Gastrocnemius medialis (tissue), 4 donors: ENCODE data around the gene PFKM. TPM values are rescaled to one million over a fixed set of nuclear protein-coding genes. Genes with fewer than 3 reads are reported as not detected.
"Not testable (repeated sequence)": the region's sequence is repeated elsewhere in the genome, so short reads cannot be mapped to it uniquely, and the experiment has no call there.

Experiments
- ATAC-seq, 2 donors: fragments of 150-250 bp; one replicate each; pipeline ENCODE4 v1.9.1; 2016
- DNase-seq, 2 donors: peaks; one replicate each; pipeline ENCODE4 v3.0.0-alpha.2; 2019
- H3K27ac ChIP-seq, 4 donors: fragments of 200-600 bp; sonication (generic); 1 replicate in 1 of 4; 2 replicates in 3 of 4; pipeline ENCODE4 v1.5.1; 2016 to 2018; ENCODE audit warnings: mild to moderate bottlenecking in 2 of 4, moderate library complexity in 1 of 4
- H3K27me3 ChIP-seq, 3 donors: fragments of 200-600 bp; sonication (generic) in 2 of 3; 1 replicate in 1 of 3; 2 replicates in 2 of 3; pipeline versions ENCODE4 v1.5.1 to v1.6.0; 2016 to 2019; ENCODE audit warnings: mild to moderate bottlenecking in 1 of 3, moderate library complexity in 1 of 3
- H3K36me3 ChIP-seq, 2 donors: fragments of 200-600 bp; sonication (generic) in 1 of 2; one replicate each; pipeline ENCODE4 v1.5.1; 2017 to 2018
- H3K4me1 ChIP-seq, 2 donors: fragments of 200-600 bp; sonication (generic) in 1 of 2; one replicate each; pipeline ENCODE4 v1.5.1; 2016 to 2017; ENCODE audit warnings: mild to moderate bottlenecking in 2 of 2
- H3K4me3 ChIP-seq, 4 donors: fragments of 200-600 bp; sonication (generic) in 3 of 4; 1 replicate in 1 of 4; 2 replicates in 3 of 4; pipeline ENCODE4 v1.5.1; 2016 to 2019; ENCODE audit warnings: mild to moderate bottlenecking in 2 of 4
- H3K9me3 ChIP-seq, 3 donors: fragments of 200-600 bp; sonication (generic) in 2 of 3; 1 replicate in 1 of 3; 2 replicates in 2 of 3; pipeline ENCODE4 v1.5.1; 2016 to 2019
- CTCF ChIP-seq, 5 experiments: fragments of 450-650 bp in 3 of 5; fragments of 200-600 bp in 2 of 5; sonication (generic) in 2 of 5; IDR thresholded peaks in 4 of 5; conservative IDR thresholded peaks in 1 of 5; 1 replicate in 4 of 5; 2 replicates in 1 of 5; pipeline ENCODE4 v1.5.1; 2016 to 2019; ENCODE audit warnings: antibody characterized with exemption in 5 of 5, mild to moderate bottlenecking in 3 of 5, moderate library complexity in 3 of 5
- POLR2A ChIP-seq, 2 donors: fragments of 450-650 bp; IDR thresholded peaks; one replicate each; pipeline ENCODE4 v1.6.1; 2017; ENCODE audit warnings: antibody characterized with exemption in 2 of 2, mild to moderate bottlenecking in 2 of 2, moderate library complexity in 2 of 2
- in situ Hi-C, 4 donors: fragments of 200-750 bp; cut with MboI; loops; one replicate each; pipeline versions ENCODE4 v1.15.0 to v1.8.0; 2017; ENCODE audit warnings: low sequenced_read_pairs in 4 of 4
- intact Hi-C: fragments of 100-400 bp; cut with DNase I; formaldehyde crosslinking; loops from one replicate; pipeline ENCODE4 v1.15.1; 2023; ENCODE audit warnings: low total_unique reads
- total RNA-seq, 4 donors: library from RNA; depleted of rRNA; stranded (reverse); fragments of >200 nt; gene quantifications; one replicate each; pipeline versions ENCODE4 v1.1.0 to v1.2.3, GENCODE V29; 2016

PFKM gene
- total RNA-seq, 4 donors from 2014 or later, result 341 to 1,022 (median 763) TPM

GRCh38 chr12:48123169-48123568 lies 4.0 kb downstream of the PFKM start:
- Histone ChIP-seq H3K9me3 (no peaks in the 10 kb centered on the region), H3K4me1 (peaks cover 27 to 36% of the 10 kb centered on the region in 2 donors), H3K4me3 (peak overlapping the region; percentile 57 to 89 (median 86)), H3K36me3 (peaks cover 0 to 28% of the 10 kb centered on the region in 2 donors), H3K27ac (peak overlapping the region; percentile 84 to 98 (median 93)), H3K27me3 (no peaks in the 10 kb centered on the region)
- no peak for ATAC-seq
- DNase-seq, result no peak
- in situ Hi-C loops (no loop called here), intact Hi-C loops (loop anchor here (10.0 kb wide), 1 partner anchor 1858 kb away; the partner anchor contains the start of gene SLC38A1)
- TF ChIP-seq CTCF (IDR thresholded peaks at IDR 0.05 in 4 of 5, conservative IDR thresholded peaks at IDR 0.05 in 1 of 5) (no peak), POLR2A (IDR thresholded peaks at IDR 0.05) (no peak)

GRCh38 chr12:48125542-48125941 lies 6.4 kb downstream of the PFKM start:
- intact Hi-C loops, result loop anchor here (10.0 kb wide), 1 partner anchor 1861 kb away; the partner anchor contains the start of gene SLC38A1
- H3K27me3 ChIP-seq, H3K9me3 ChIP-seq, in situ Hi-C loops: not testable (repeated sequence)
- DNase-seq (peak; percentile 52 to 89), ATAC-seq (peak; percentile 47 to 50)
- Histone ChIP-seq H3K4me3 (peak overlapping the region in 3 of 4 donors; percentile 85 to 89 (median 88)), H3K4me1 (peaks cover 38 to 53% of the 10 kb centered on the region in 2 donors), H3K36me3 (peaks cover 0 to 49% of the 10 kb centered on the region in 2 donors), H3K27ac (peak overlapping the region; percentile 84 to 98 (median 93))

GRCh38 chr12:48125985-48126384 lies 6.8 kb downstream of the PFKM start:
- Histone ChIP-seq H3K36me3 (peaks cover 0 to 54% of the 10 kb centered on the region in 2 donors), H3K9me3 (no peaks in the 10 kb centered on the region), H3K27ac (peak overlapping the region; percentile 84 to 98 (median 93)), H3K4me1 (peaks cover 43 to 57% of the 10 kb centered on the region in 2 donors), H3K27me3 (no peaks in the 10 kb centered on the region), H3K4me3 (peak overlapping the region; percentile 38 to 54 (median 48))
- ATAC-seq, result peak; percentile 84 to 86
- peak; percentile 55 to 70 for TF ChIP-seq POLR2A (IDR thresholded peaks at IDR 0.05)
- TF ChIP-seq CTCF (IDR thresholded peaks at IDR 0.05 in 4 of 5, conservative IDR thresholded peaks at IDR 0.05 in 1 of 5), result no peak
- in situ Hi-C loops (no loop called here), intact Hi-C loops (loop anchor here (1.0 to 10.0 kb wide), 2 partner anchors 25 to 1861 kb away; partner anchors contain the start of gene SLC38A1)
- peak; percentile 85 to 94 for DNase-seq

- intact Hi-C loops (loop anchor here (1.0 to 10.0 kb wide), 2 partner anchors 24 to 1862 kb away; partner anchors contain the start of gene SLC38A1), in situ Hi-C loops (no loop called here)
- TF ChIP-seq CTCF (IDR thresholded peaks at IDR 0.05 in 4 of 5, conservative IDR thresholded peaks at IDR 0.05 in 1 of 5) (no peak), POLR2A (IDR thresholded peaks at IDR 0.05) (peak in 1 of 2 donors; percentile 51)
- peaks cover 0 to 65% of the 10 kb centered on the region in 2 donors for H3K36me3 ChIP-seq
- H3K27ac ChIP-seq, result peak overlapping the region; percentile 84 to 98 (median 93)
- H3K9me3 ChIP-seq, result no peaks in the 10 kb centered on the region
- DNase-seq, result peak in 1 of 2 donors; percentile 51
- H3K27me3 ChIP-seq, result no peaks in the 10 kb centered on the region
- H3K4me1 ChIP-seq, result peaks cover 54 to 55% of the 10 kb centered on the region in 2 donors
- ATAC-seq, result peak in 1 of 2 donors; percentile 14
- H3K4me3 ChIP-seq, result peak overlapping the region; percentile 38 to 54 (median 48)
Measured at GRCh38 chr12:48126953-48127630, 7.9 kb downstream of the PFKM start.

- TF ChIP-seq POLR2A (IDR thresholded peaks at IDR 0.05) (no peak), CTCF (IDR thresholded peaks at IDR 0.05 in 4 of 5, conservative IDR thresholded peaks at IDR 0.05 in 1 of 5) (no peak)
- Histone ChIP-seq H3K36me3 (peaks cover 0 to 70% of the 10 kb centered on the region in 2 donors), H3K27me3 (no peaks in the 10 kb centered on the region), H3K27ac (peak overlapping the region; percentile 84 to 98 (median 93)), H3K4me3 (peak overlapping the region in 3 of 4 donors; percentile 13 to 54 (median 35)), H3K4me1 (peaks cover 54 to 55% of the 10 kb centered on the region in 2 donors), H3K9me3 (no peaks in the 10 kb centered on the region)
- in situ Hi-C loops (no loop called here), intact Hi-C loops (loop anchor here (10.0 kb wide), 1 partner anchor 1864 kb away; the partner anchor contains the start of gene SLC38A1)
- no peak for DNase-seq
- no peak for ATAC-seq
Measured at GRCh38 chr12:48128800-48129199, 9.6 kb downstream of the PFKM start.
